SK-MEL-5 (cell line): Measurements from ENCODE around the gene TM4SF20. TPM values are rescaled to one million over a fixed set of nuclear protein-coding genes. Genes with fewer than 3 reads are reported as not detected.
"Not testable (repeated sequence)": the region's sequence is repeated elsewhere in the genome, so short reads cannot be mapped to it uniquely, and the experiment has no call there.

Source experiments
- DNase-seq: peaks from one replicate; pipeline ENCODE4 v3.0.0-alpha.2; 2016; ENCODE audit warnings: low read depth, low spot score
- in situ Hi-C: cut with HindIII; loops from 2 replicates; pipeline ENCODE4 v1.10.0; 2016; ENCODE audit warnings: low sequenced_read_pairs, high pct_unique_total_duplicates, low pct_unique_long_range_greater_than_20kb
- total RNA-seq: library from RNA; depleted of rRNA; stranded (reverse); fragments of >200 nt; shearing (Covaris generic); gene quantifications from 2 replicates; pipeline ENCODE4 v1.2.3, GENCODE V29; 2014

Gene TM4SF20
- total RNA-seq, 1 experiment from 2014 or later = not detected

- in situ Hi-C loops = no loop called here
- peak; percentile 55 for DNase-seq
Observed at GRCh38 chr2:227377467-227378351, 1.4 kb downstream of the TM4SF20 start.

- in situ Hi-C loops = no loop called here
- DNase-seq = no peak
Observed at GRCh38 chr2:227376656-227377396, 2.3 kb downstream of the TM4SF20 start.

GRCh38 chr2:227374158-227374557 is 4.9 kb downstream of the TM4SF20 start:
- in situ Hi-C loops = no loop called here
- peak; percentile 99 for DNase-seq

GRCh38 chr2:227373389-227373788 is 5.7 kb downstream of the TM4SF20 start:
- in situ Hi-C loops = no loop called here
- no peak for DNase-seq

GRCh38 chr2:227370791-227371312 is 8.3 kb downstream of the TM4SF20 start:
- no peak for DNase-seq
- in situ Hi-C loops = no loop called here

GRCh38 chr2:227370092-227370491 is 9.0 kb downstream of the TM4SF20 start:
- in situ Hi-C loops = no loop called here
- DNase-seq = no peak

- no peak for DNase-seq
- in situ Hi-C loops = no loop called here
Observed at GRCh38 chr2:227368574-227368973, 10.5 kb downstream of the TM4SF20 start.

GRCh38 chr2:227367427-227367795 is 11.7 kb downstream of the TM4SF20 start:
- in situ Hi-C loops = no loop called here
- no peak for DNase-seq

GRCh38 chr2:227366769-227367426 is 12.2 kb downstream of the TM4SF20 start:
- in situ Hi-C loops = no loop called here
- DNase-seq = no peak

GRCh38 chr2:227365833-227366232 is 13.3 kb downstream of the TM4SF20 start:
- DNase-seq = no peak
- in situ Hi-C loops = no loop called here

- DNase-seq, in situ Hi-C loops: not testable (repeated sequence)
Observed at GRCh38 chr2:227364585-227365263, 14.4 kb downstream of the TM4SF20 start.

- peak; percentile 72 for DNase-seq
- in situ Hi-C loops = no loop called here
Observed at GRCh38 chr2:227363756-227364155, 15.3 kb downstream of the TM4SF20 start.

GRCh38 chr2:227360351-227360750 is 18.8 kb downstream of the TM4SF20 start:
- no peak for DNase-seq
- in situ Hi-C loops = no loop called here

- DNase-seq = no peak
- in situ Hi-C loops = no loop called here
Observed at GRCh38 chr2:227351639-227352038, 27.5 kb downstream of the TM4SF20 start.

GRCh38 chr2:227349989-227350612 is 29.0 kb downstream of the TM4SF20 start:
- no peak for DNase-seq
- in situ Hi-C loops = no loop called here

GRCh38 chr2:227348324-227348723 is 30.8 kb downstream of the TM4SF20 start:
- in situ Hi-C loops = no loop called here
- no peak for DNase-seq

- no peak for DNase-seq
- in situ Hi-C loops = no loop called here
Observed at GRCh38 chr2:227347117-227347516, 32.0 kb downstream of the TM4SF20 start.
